Measurements from ENCODE around the gene DCAF12.

DCAF12 gene

DNA sequence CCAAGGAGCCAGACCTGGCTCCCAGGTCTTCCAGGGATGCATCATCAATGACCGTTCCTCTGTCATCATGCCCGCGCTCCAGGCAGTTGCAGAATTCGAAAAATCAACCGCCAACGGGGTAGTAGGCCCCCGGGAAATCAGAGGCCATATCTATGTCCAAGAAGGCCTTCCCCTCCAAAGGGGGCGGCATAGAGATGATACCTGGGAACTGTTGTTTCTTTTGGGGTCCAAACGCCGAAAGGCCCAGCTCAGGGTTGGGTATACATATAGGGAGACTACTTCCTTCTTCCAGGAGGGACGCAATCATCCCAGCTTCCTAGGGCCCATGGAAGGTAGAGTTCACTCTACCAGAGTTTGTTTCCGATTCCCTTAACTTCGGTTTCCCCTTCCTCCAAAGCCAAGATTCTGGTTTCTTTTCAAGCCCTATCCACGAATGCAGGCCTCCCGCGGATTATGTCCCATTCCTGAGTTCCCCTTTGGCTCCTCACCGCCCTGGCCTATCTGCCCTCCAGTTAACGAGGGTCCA, 754 bp downstream of the DCAF12 start:
- peak; percentile 64 for DNase-seq (ENCODE audit: low read depth)
- peak overlapping the region; percentile 99 for H3K4me3 ChIP-seq (ENCODE audit: low read length)
- TF ChIP-seq, protein P1, sequence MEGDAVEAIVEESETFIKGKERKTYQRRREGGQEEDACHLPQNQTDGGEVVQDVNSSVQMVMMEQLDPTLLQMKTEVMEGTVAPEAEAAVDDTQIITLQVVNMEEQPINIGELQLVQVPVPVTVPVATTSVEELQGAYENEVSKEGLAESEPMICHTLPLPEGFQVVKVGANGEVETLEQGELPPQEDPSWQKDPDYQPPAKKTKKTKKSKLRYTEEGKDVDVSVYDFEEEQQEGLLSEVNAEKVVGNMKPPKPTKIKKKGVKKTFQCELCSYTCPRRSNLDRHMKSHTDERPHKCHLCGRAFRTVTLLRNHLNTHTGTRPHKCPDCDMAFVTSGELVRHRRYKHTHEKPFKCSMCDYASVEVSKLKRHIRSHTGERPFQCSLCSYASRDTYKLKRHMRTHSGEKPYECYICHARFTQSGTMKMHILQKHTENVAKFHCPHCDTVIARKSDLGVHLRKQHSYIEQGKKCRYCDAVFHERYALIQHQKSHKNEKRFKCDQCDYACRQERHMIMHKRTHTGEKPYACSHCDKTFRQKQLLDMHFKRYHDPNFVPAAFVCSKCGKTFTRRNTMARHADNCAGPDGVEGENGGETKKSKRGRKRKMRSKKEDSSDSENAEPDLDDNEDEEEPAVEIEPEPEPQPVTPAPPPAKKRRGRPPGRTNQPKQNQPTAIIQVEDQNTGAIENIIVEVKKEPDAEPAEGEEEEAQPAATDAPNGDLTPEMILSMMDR (IDR thresholded peaks at IDR 0.05; ENCODE audit: insufficient read depth, low read depth, low read length, missing control alignments) = no peak

DNA sequence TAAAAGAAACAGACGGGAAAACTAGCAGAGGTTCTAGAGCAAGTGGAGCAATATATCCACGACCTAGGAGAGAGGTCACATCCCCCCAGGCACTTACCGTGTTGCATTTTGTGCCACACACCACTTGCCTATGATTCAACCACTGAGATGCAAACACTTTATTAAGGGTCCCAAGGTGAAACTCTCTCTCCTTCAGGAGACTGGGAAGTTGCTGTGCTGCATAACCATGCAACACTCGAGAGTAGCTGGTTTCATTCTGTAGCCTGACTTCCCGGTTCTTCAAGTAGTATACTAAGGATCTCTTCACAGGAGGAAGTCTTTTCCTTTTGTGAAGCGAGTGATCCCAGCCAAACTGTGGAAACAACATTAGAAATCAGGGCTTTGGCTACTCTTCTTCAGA, 1.6 kb downstream of the DCAF12 start:
- peak overlapping the region; percentile 99 for H3K4me3 ChIP-seq (ENCODE audit: low read length)
- TF ChIP-seq, protein P1 (IDR thresholded peaks at IDR 0.05; ENCODE audit: insufficient read depth, low read depth, low read length, missing control alignments) = no peak
- DNase-seq (ENCODE audit: low read depth) = peak; percentile 55

DNA sequence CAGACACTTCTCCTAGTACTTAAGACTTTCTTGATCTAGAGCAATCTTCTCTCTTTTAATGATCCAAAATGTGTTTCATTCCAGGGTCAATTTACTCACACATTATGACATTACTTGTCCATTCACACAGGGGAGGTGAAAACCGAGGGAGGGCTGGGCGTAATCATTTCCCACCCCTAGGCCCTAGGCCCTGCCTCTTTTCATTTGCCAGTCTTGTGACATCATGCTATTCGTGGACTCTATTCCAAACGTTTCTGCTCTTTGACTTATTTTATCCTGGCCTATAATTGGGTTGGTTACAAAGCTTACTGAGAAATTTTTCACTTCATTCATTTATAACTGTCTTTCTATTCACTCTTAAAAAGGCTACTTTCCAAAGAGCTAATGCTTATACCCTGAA, 2.4 kb downstream of the DCAF12 start:
- no peak overlapping the region for H3K4me3 ChIP-seq (ENCODE audit: low read length)
- DNase-seq (ENCODE audit: low read depth) = peak; percentile 33
- TF ChIP-seq, protein P1 (IDR thresholded peaks at IDR 0.05; ENCODE audit: insufficient read depth, low read depth, low read length, missing control alignments) = no peak

DNA sequence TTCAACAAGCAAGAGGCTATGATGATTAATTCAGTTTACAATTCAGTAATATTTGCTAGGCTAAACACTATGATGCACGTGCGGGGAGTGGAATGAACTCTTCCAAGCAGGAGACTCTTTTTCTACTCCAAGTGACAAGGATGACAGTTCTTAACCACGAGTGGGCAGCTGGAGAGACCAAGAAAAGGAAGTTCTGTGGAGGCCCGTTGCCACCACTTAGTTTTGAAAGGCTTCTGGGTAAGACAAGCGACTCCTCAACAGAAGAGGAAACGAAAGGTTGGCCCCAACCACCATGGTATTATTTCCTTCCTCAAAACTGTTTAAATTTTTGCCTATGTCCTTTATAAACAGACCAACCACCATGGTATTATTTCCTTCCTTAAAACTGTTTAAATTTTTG, 2.8 kb downstream of the DCAF12 start:
- no peak overlapping the region for H3K4me3 ChIP-seq (ENCODE audit: low read length)
- TF ChIP-seq, protein P1 (IDR thresholded peaks at IDR 0.05; ENCODE audit: insufficient read depth, low read depth, low read length, missing control alignments) = no peak
- DNase-seq (ENCODE audit: low read depth) = no peak

DNA sequence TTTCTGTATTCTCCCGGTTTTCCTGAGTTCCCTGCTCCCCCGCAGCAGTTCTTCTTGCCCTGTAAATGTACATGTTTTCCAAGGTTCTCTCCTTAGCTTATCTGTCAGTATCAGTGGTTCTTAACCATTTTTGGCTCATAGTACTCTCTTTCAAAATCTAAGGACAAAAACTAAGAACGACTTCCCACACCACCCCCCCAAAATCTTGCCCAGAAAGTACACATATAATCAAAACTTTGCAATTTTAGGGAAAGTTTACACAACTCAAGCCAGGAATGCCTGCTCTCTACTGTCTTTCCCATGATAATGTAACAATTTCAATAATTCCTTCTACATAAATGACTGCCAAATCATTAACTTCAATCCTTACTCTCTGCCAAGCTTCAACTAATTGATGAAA, 4.5 kb downstream of the DCAF12 start:
- no peak overlapping the region for H3K4me3 ChIP-seq (ENCODE audit: low read length)
- TF ChIP-seq, protein P1 (IDR thresholded peaks at IDR 0.05; ENCODE audit: insufficient read depth, low read depth, low read length, missing control alignments) = no peak
- no peak for DNase-seq (ENCODE audit: low read depth)

DNA sequence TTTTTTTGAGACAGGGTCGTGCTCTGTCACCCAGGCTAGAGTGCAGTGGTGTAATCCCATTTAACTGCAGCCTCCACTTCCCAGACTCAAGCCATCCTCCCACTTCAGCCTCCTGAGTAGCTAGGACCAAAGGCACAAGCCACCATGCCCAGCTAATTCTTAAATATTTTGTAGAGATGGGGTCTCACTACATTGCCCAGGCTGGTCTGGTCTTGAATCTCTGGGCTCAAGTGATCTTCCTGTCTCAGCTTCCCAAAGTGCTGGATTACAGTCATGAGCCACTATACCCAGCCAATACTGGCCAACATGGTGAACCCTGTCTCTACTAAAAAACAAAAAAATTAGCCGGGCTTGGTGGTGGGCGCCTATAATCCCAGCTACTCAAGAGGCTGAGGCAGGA, 6.8 kb downstream of the DCAF12 start:
- no peak overlapping the region for H3K4me3 ChIP-seq (ENCODE audit: low read length)
- TF ChIP-seq, protein P1 (IDR thresholded peaks at IDR 0.05; ENCODE audit: insufficient read depth, low read depth, low read length, missing control alignments) = no peak
- no peak for DNase-seq (ENCODE audit: low read depth)

DNA sequence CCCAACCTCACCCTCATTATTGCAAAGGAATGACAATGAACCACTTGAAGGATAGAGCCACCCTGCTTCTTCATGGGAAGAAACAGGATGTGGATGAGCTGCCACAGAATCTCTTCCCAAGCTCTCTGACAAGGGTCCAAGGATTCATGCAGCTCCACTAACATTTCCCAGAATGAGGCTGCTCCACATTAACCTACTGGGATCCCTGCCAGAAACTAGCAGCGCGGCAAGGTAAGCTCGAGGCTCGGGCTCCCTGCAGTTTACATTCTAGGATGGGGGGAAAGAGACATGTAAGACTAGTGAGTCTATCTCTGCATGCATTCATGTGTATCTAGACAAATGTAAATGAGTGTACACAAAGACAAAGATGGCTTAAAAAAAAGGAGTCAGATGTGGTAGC, 12.1 kb downstream of the DCAF12 start:
- no peak for DNase-seq (ENCODE audit: low read depth)
- TF ChIP-seq, protein P1 (IDR thresholded peaks at IDR 0.05; ENCODE audit: insufficient read depth, low read depth, low read length, missing control alignments) = no peak
- H3K4me3 ChIP-seq (ENCODE audit: low read length) = no peak overlapping the region

All from epithelial cell of esophagus (primary cell).